Aorta (tissue), 5 donors: Measurements from ENCODE around the gene ZDHHC14. TPM values are rescaled to one million over a fixed set of nuclear protein-coding genes. Genes with fewer than 3 reads are reported as not detected.
A peak's percentile ranks its signal among the peaks of the same experiment; 100 is the strongest.

Source experiments
- ATAC-seq: fragments of 200-7000 bp; cut with Tn5 transposase; one replicate; pipeline ENCODE4 v1.9.1; 2022; ENCODE audit warnings: moderate library complexity; ENCODE audit not compliant: low FRiP score
- DNase-seq, 2 donors: peaks; one replicate each; pipeline ENCODE4 v3.0.0-alpha.2; 2020
- H3K27ac ChIP-seq, 2 donors: one replicate each; pipeline ENCODE4 v1.5.1; 2013; ENCODE audit warnings: low read length in 2 of 2, mild to moderate bottlenecking in 2 of 2, moderate library complexity in 2 of 2, control low read depth in 1 of 2, inconsistent platforms in 1 of 2, low read depth in 1 of 2
- H3K27me3 ChIP-seq, 2 donors: one replicate each; pipeline ENCODE4 v1.6.1; 2013; ENCODE audit warnings: control low read depth in 1 of 2, low read length in 1 of 2, mild to moderate bottlenecking in 1 of 2, moderate library complexity in 1 of 2; ENCODE audit not compliant: insufficient read depth in 2 of 2, control insufficient read depth in 1 of 2
- H3K36me3 ChIP-seq, 2 donors: one replicate each; pipeline ENCODE4 v1.6.1; 2013; ENCODE audit warnings: control low read depth in 1 of 2, low read length in 1 of 2, mild to moderate bottlenecking in 1 of 2; ENCODE audit not compliant: insufficient read depth in 2 of 2, control insufficient read depth in 1 of 2
- H3K4me1 ChIP-seq, 2 donors: one replicate each; pipeline ENCODE4 v1.6.1; 2013; ENCODE audit warnings: low read length in 2 of 2, control low read depth in 1 of 2, mild to moderate bottlenecking in 1 of 2, moderate library complexity in 1 of 2; ENCODE audit not compliant: insufficient read depth in 2 of 2, control insufficient read depth in 1 of 2
- H3K4me3 ChIP-seq, 2 donors: one replicate each; pipeline ENCODE4 v1.5.1; 2013; ENCODE audit warnings: low read length in 2 of 2, control low read depth in 1 of 2, mild to moderate bottlenecking in 1 of 2
- H3K9me3 ChIP-seq: one replicate; pipeline ENCODE4 v1.6.1; 2013; ENCODE audit warnings: mild to moderate bottlenecking, low read length; ENCODE audit not compliant: control insufficient read depth
- WGBS, 2 donors: extraction: QIAGEN DNeasy Blood & Tissue Kit; methylation state at CpG; one replicate each; pipeline ENCODE4 v1.1.7; 2013; 5-methylcytosine and 5-hydroxymethylcytosine counted together
- intact Hi-C, 2 donors: fragments of 100-400 bp; cut with DNase I; formaldehyde crosslinking; loops; one replicate each; pipeline versions ENCODE4 v1.14.2 to v1.15.0; 2022
- polyA plus RNA-seq, 2 donors: library from polyadenylated mRNA; stranded (reverse); fragments of 200-250 nt; gene quantifications; one replicate each; pipeline ENCODE4 v1.2.3, GENCODE V29; 2013
- total RNA-seq, 2 donors: library from RNA; stranded (reverse); fragmentation: NEBNext Ultra II Directional; extraction: Animal tissue kit (Norgen Biotek cat#: 25700); gene quantifications; one replicate each; pipeline ENCODE4 v1.2.1, GENCODE V29; 2021
- donor health status: healthy with polysubstance abuse.
- donor health status: Bipolar disorder and iron deficiency.
- donor health status: DM: no; HTN: no; CAD: no.
- donor health status: DM: no; HTN: no; CAD: no.
- donor health status: DM: yes; HTN: yes; CAD: no.

The ZDHHC14 gene
- total and polyA plus RNA-seq, 4 donors, result 2.8 to 17.8 (median 14.4) TPM

GRCh38 chr6:157637941-157638662 lies 257.1 kb downstream of the ZDHHC14 start:
- Histone ChIP-seq H3K4me3 (no peak overlapping the region), H3K36me3 (peaks cover 0 to 1% of the 10 kb centered on the region in 2 donors), H3K27ac (no peak overlapping the region), H3K9me3 (no peaks in the 10 kb centered on the region), H3K27me3 (no peaks in the 10 kb centered on the region), H3K4me1 (no peaks in the 10 kb centered on the region)
- WGBS, 2 donors, result 58 to 60% methylated on average over 8 of the region's 8 CpGs
- intact Hi-C loops, result no loop called here
- no peak for ATAC-seq
- DNase-seq, result peak; percentile 17 to 62

DNA sequence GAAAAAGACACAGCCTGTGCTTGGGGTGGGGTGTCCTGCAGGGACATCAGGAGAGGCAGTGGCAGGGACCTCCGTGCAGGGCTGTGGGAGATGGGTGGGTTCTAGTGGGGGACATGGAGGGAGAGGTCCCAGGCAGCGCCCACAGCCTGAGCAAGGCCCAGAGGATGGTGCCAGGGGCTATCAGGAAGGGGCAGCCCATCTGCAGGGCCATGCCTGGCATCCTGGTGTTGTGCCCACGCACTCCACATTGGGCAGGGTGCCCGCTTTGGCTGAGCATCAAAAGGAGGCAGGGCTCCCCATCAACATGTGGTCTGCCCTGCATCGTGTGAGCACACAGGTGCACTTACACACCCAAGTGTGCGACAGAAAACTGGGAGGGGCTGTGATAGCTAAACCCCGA lies 257.8 kb downstream of the ZDHHC14 start:
- no peaks in the 10 kb centered on the region for H3K27me3 ChIP-seq
- 78 to 83% methylated on average over 7 of the region's 7 CpGs for WGBS, 2 donors
- DNase-seq (peak; percentile 33 to 44), ATAC-seq (no peak)
- no peak overlapping the region for H3K4me3 ChIP-seq
- no peak overlapping the region for H3K27ac ChIP-seq
- H3K9me3 ChIP-seq, result no peaks in the 10 kb centered on the region
- intact Hi-C loops, result no loop called here
- H3K36me3 ChIP-seq, result peaks cover 0 to 1% of the 10 kb centered on the region in 2 donors
- H3K4me1 ChIP-seq, result no peaks in the 10 kb centered on the region

- Histone ChIP-seq H3K4me1 (no peaks in the 10 kb centered on the region), H3K27me3 (no peaks in the 10 kb centered on the region), H3K9me3 (no peaks in the 10 kb centered on the region), H3K4me3 (no peak overlapping the region), H3K27ac (no peak overlapping the region), H3K36me3 (peaks cover 0 to 3% of the 10 kb centered on the region in 2 donors)
- intact Hi-C loops, result no loop called here
- 92 to 93% methylated on average over 8 of the region's 8 CpGs for WGBS, 2 donors
- DNase-seq (peak in 1 of 2 donors; percentile 5), ATAC-seq (no peak)
These were observed 259.9 kb downstream of the ZDHHC14 start for GRCh38 chr6:157640746-157641451.

- Histone ChIP-seq H3K27ac (no peak overlapping the region), H3K27me3 (no peaks in the 10 kb centered on the region), H3K36me3 (peaks cover 0 to 3% of the 10 kb centered on the region in 2 donors), H3K4me1 (no peaks in the 10 kb centered on the region), H3K4me3 (no peak overlapping the region), H3K9me3 (no peaks in the 10 kb centered on the region)
- WGBS, 2 donors, result 95 to 99% methylated on average over 2 of the region's 2 CpGs
- DNase-seq (no peak), ATAC-seq (no peak)
- intact Hi-C loops, result no loop called here
These were observed 260.8 kb downstream of the ZDHHC14 start for GRCh38 chr6:157641837-157642236.

DNA sequence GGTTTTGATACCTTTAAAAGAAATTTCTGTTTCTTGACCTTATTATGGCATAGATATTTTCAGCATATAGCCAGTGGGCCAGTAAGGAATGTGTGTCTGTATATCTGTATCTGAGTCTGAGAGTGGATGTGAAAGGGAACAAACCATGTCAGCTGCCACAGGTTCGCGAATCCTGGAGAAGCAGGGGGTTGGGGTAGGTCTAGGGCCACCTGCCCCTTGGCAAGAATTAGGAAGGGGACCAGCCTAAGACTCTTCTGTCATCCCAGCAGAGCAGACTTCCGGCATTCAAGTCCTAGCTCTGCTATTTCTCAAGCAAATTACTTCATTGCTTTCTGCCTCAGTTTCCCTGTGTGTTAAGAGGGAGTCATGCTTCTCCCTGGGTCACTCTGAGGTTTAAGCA lies 261.7 kb downstream of the ZDHHC14 start:
- no peaks in the 10 kb centered on the region for H3K27me3 ChIP-seq
- DNase-seq (no peak), ATAC-seq (no peak)
- WGBS, 2 donors, result 94 to 95% methylated on average over 3 of the region's 3 CpGs
- intact Hi-C loops, result no loop called here
- no peak overlapping the region for H3K27ac ChIP-seq
- no peaks in the 10 kb centered on the region for H3K9me3 ChIP-seq
- no peak overlapping the region for H3K4me3 ChIP-seq
- H3K4me1 ChIP-seq, result no peaks in the 10 kb centered on the region
- H3K36me3 ChIP-seq, result peaks cover 0 to 3% of the 10 kb centered on the region in 2 donors

GRCh38 chr6:157644043-157644810 lies 263.2 kb downstream of the ZDHHC14 start:
- no peak overlapping the region for H3K27ac ChIP-seq
- ATAC-seq, result peak; percentile 55
- no peaks in the 10 kb centered on the region for H3K4me1 ChIP-seq
- WGBS, 2 donors, result 70 to 80% methylated on average over 13 of the region's 13 CpGs
- no peaks in the 10 kb centered on the region for H3K27me3 ChIP-seq
- H3K9me3 ChIP-seq, result no peaks in the 10 kb centered on the region
- no peak overlapping the region for H3K4me3 ChIP-seq
- peaks cover 0 to 3% of the 10 kb centered on the region in 2 donors for H3K36me3 ChIP-seq
- intact Hi-C loops, result no loop called here
- peak in 1 of 2 donors; percentile 49 for DNase-seq

DNA sequence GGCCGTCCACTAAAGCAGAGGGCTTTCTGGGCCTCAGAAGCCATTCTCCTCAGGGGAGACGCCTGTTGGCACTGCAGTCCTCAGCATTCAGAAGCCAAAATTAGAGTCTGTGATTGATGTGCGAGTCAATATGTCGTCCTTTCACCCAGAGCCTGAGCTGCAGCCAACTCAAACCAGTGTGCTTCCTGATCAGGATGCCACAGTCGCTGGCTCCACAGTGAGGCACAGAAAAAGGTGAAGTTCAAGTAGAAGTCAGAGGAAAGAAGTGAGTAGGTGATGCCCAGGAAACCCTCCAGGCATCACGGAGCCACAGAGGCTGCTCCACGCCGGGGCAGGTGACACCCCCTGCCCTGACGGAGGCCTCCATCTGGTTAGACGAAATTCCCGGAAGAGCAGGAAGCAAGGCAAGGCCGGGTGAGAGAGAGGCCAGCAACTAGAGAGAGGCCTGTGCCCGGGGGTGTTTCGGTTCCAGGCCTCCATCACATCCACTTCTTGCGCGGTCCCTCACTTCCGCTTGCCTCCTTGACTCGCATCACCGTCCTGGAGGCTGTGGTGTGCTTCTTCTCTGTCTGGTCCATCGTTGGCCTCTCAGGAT lies 264.3 kb downstream of the ZDHHC14 start:
- intact Hi-C loops, result no loop called here
- Histone ChIP-seq H3K4me3 (no peak overlapping the region), H3K36me3 (peaks cover 0 to 3% of the 10 kb centered on the region in 2 donors), H3K27ac (no peak overlapping the region), H3K9me3 (no peaks in the 10 kb centered on the region), H3K4me1 (no peaks in the 10 kb centered on the region), H3K27me3 (no peaks in the 10 kb centered on the region)
- ATAC-seq, result peak; percentile 31
- peak in 1 of 2 donors; percentile 33 for DNase-seq
- WGBS, 2 donors, result 76 to 80% methylated on average over 20 of the region's 20 CpGs

DNA sequence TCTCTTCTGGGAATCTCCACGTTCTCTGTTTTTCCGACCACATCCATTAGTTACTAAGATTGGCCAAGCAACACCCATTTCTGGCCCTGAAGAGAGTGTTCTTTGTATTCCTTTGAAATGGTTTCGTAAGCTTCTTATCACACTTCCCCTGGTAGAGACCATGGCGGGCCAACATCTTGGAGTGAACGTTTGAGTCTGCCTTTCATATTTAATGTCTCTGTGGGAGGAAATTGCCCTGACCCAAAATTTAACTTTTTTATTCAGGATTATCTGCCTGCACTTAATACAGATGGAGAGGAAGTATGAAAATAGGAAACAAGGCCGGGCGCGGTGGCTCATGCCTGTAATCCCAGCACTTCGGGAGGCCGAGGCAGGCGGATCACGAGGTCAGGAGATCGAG lies 265.0 kb downstream of the ZDHHC14 start:
- Histone ChIP-seq H3K27me3 (no peaks in the 10 kb centered on the region), H3K4me1 (no peaks in the 10 kb centered on the region), H3K4me3 (no peak overlapping the region), H3K36me3 (peaks cover 0 to 3% of the 10 kb centered on the region in 2 donors), H3K27ac (no peak overlapping the region), H3K9me3 (no peaks in the 10 kb centered on the region)
- ATAC-seq, result peak; percentile 55
- intact Hi-C loops, result no loop called here
- peak in 1 of 2 donors; percentile 24 for DNase-seq
- WGBS, 2 donors, result 86 to 87% methylated on average over 13 of the region's 13 CpGs
